HG02759 (cell line): ENCODE measurements around the gene STK11.

Experiments
- ATAC-seq: cut with Tn5 transposase; IDR thresholded peaks from one replicate; pipeline ENCODE4 v1.9.1; 2021; ENCODE audit warnings: mild to moderate bottlenecking, moderate library complexity; ENCODE audit not compliant: unreplicated experiment

Gene STK11

GRCh38 chr19:1271528-1272422, 66.2 kb downstream of the STK11 start:
- ATAC-seq: no peak

- no peak for ATAC-seq
Observed at GRCh38 chr19:1272423-1273262, 67.1 kb downstream of the STK11 start.

GRCh38 chr19:1273263-1274041, 67.9 kb downstream of the STK11 start:
- no peak for ATAC-seq

DNA sequence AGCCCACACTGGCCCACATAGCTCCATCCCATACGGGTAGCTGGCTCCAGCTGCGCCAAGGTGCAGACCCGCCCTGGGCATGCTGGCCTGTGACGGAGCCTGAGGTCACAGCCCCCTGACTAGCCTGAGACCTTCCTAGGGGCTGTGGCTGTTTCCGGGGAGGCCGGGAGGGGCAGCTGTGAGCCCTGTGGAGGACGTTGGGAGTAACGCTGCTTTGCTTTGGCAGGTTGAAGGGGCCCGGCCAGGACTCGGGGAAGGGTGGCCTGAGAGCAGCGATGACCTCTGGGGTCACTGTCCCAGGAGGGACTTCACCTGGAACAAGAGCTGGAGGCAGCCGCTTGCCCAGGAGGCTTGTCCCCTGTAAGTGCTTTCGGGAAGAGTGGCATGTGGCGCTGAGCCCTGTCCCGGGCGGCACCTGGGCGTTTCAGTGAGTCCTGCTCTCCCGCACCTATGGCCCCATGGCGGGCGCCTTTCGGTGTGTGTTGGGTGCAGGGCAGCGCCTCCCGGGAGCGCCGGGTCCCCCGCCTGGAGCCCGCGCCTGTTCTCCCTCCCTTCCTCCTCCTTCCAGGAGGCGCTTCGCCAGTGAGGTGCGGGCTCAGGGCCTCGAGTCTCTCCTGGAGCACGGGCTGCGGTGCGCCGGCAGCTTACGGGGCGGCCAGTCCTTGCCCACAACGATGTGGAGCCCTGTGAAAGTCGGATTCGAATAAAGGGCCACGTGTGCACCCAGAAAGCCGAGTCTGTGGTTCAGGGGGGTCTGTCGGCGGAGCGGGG, 68.7 kb downstream of the STK11 start:
- no peak for ATAC-seq

- ATAC-seq: no peak
Observed at GRCh38 chr19:1274852-1275259, 69.3 kb downstream of the STK11 start.

DNA sequence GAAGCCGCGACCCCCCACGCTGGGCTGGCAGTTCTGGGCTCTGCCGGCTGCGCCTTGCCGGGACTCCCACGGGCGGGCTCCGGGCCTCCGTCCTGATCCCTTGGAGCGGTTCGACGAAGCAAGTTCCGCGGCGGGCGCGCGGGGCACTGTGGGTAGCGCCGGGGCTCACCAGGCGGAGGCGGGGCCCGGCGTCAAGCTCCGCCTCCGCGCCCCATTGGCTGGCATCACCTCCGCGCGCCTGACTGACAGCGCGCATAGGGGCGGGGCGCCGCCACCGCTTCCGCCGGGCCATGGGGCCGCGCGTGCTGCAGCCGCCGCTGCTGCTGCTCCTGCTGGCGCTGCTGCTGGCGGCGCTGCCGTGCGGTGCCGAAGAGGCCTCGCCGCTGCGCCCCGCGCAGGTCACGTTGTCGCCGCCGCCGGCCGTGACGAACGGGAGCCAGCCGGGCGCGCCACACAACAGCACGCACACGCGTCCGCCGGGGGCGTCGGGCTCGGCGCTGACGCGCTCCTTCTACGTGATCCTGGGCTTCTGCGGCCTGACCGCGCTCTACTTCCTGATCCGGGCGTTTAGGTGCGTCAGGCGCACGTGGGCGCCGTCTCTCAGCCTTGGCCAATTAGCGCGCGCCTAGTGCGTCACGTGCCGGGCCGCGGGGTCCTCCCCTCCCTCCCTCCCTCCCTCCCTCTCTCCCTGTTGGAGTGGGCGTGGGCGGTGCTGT, 69.8 kb downstream of the STK11 start, which contains the start of gene FAM174C:
TSS of gene FAM174C (plus strand) at position 271 of the 716 bp plus-strand sequence. CDS start at position 291, 20 bp downstream.
- peak; percentile 78 for ATAC-seq

DNA sequence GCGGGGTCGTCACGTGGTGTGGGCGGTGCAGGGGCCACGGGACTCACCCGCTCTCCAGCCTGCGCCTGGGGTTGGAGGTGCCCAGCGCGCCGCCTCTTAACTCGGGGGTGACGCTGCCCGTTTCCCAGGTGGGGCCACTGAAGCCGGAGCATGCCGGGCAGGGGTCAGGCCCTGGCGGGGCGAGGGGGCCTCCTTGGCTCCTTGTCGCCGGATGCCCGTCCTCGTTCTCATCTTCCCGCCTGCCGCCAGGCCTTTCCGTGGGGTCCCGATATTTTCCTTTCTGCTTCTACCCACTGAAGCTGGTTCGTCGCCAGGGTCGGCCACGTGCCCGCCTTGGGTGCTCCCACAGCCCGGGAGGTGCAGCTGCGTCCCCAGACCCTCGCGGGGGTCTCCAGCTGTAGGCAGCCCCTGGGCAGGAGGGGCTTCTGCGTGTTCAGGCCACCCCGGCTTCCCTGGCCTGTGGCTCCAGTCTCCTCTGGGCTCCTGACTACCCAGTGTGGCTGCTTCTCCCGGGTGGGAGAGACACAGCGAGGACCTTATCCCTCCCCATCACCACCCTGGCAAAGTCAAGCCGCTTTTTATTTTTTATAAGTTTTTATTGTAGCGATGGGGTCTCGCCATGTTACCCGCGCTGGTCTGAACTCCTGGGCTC, 70.5 kb downstream of the STK11 start:
- no peak for ATAC-seq

DNA sequence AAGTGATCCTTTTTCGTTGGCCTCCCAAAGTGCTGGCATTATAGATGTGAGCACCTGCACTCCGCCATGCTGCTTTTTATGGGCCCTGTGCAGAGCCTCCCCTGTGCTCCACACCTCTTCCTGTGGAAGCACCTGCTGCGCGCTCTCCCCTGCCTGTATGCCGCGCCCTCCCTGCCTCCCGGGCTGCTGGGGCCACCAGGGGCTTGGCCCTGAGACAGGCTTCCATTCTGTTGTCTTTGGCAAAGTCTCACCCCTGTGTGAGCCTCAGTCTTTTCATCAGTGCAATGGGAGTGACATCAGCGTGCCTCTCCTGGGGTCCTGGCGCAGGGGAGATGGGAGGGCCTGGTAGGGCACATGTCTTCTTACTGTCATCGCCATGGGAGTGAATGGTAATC, 71.0 kb downstream of the STK11 start:
- no peak for ATAC-seq

DNA sequence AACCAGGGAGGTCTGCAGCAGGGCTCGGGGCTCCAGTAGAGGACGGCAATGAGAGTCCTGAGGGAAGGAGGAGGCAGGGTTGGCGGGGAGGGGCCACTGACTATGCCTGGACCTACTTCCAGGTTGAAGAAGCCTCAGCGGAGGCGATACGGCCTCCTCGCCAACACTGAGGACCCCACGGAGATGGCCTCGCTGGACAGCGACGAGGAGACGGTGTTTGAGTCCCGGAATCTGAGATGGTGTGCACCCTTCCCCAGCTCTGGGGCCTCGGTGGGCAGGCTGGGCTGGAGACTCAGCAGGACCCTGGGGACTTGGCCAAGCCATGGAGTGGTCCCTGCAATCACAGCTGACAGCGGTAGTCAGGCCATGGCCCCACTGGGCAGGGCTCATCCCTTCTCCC, 71.5 kb downstream of the STK11 start:
- ATAC-seq: no peak
